GM06990 (cell line): ENCODE measurements around the gene TOLLIP.

Experiments
- DNase-seq: peaks from one replicate; pipeline ENCODE4 v3.0.0-alpha.2; 2011; ENCODE audit not compliant: insufficient read length; ENCODE audit errors: extremely low read depth
- H3K27me3 ChIP-seq: replicated peaks from 2 replicates; pipeline ENCODE4 v1.6.0; 2011; ENCODE audit warnings: low read length; ENCODE audit not compliant: control insufficient read depth, insufficient read depth
- H3K36me3 ChIP-seq: 2 replicates; pipeline ENCODE4 v1.5.1; 2011; ENCODE audit warnings: low read length; ENCODE audit not compliant: control insufficient read depth, insufficient read depth
- H3K4me3 ChIP-seq: replicated peaks from 2 replicates; pipeline ENCODE4 v1.5.1; 2011; ENCODE audit warnings: low read depth, mild to moderate bottlenecking, control low read depth, low read length
- CTCF ChIP-seq: IDR thresholded peaks from 2 replicates; pipeline ENCODE4 v1.5.1; 2011; ENCODE audit warnings: low read length, control low read depth, mild to moderate bottlenecking, inconsistent platforms; ENCODE audit not compliant: insufficient read depth, poor library complexity, severe bottlenecking

Gene TOLLIP

GRCh38 chr11:1228101-1228821, 81.2 kb downstream of the TOLLIP start:
- Histone ChIP-seq H3K36me3 (no peaks in the 10 kb centered on the region), H3K27me3 (no peaks in the 10 kb centered on the region), H3K4me3 (no peak overlapping the region)
- DNase-seq: no peak
- TF ChIP-seq CTCF: no peak

GRCh38 chr11:1227551-1228100, 81.8 kb downstream of the TOLLIP start:
- DNase-seq: no peak
- H3K27me3 ChIP-seq: no peaks in the 10 kb centered on the region
- H3K36me3 ChIP-seq: no peaks in the 10 kb centered on the region
- H3K4me3 ChIP-seq: no peak overlapping the region
- TF ChIP-seq CTCF: no peak

- Histone ChIP-seq H3K36me3 (no peaks in the 10 kb centered on the region), H3K27me3 (no peaks in the 10 kb centered on the region), H3K4me3 (no peak overlapping the region)
- DNase-seq: no peak
- TF ChIP-seq CTCF: no peak
Measured at GRCh38 chr11:1226986-1227550, 82.4 kb downstream of the TOLLIP start.

GRCh38 chr11:1226226-1226985, 83.0 kb downstream of the TOLLIP start:
- H3K4me3 ChIP-seq: no peak overlapping the region
- no peaks in the 10 kb centered on the region for H3K27me3 ChIP-seq
- H3K36me3 ChIP-seq: no peaks in the 10 kb centered on the region
- no peak for DNase-seq
- TF ChIP-seq CTCF: peak; percentile 26

GRCh38 chr11:1225386-1226225, 83.8 kb downstream of the TOLLIP start:
- no peak for TF ChIP-seq CTCF
- Histone ChIP-seq H3K36me3 (no peaks in the 10 kb centered on the region), H3K27me3 (no peaks in the 10 kb centered on the region), H3K4me3 (no peak overlapping the region)
- no peak for DNase-seq
